Activated naive CD4-positive, alpha-beta T cell treated with anti-CD3 and anti-CD28 coated beads for 36 hours (primary cell): ENCODE measurements around the gene ALDH3B1. TPM values are rescaled to one million over a fixed set of nuclear protein-coding genes. Genes with fewer than 3 reads are reported as not detected.
"Not testable (repeated sequence)": the region's sequence is repeated elsewhere in the genome, so short reads cannot be mapped to it uniquely, and the experiment has no call there.

Experiments
- CTCF ChIA-PET: fragments of 350-600 bp; sonication (Branson Sonifier 250); formaldehyde crosslinking; loops from one replicate; lab custom pipeline; 2021; ENCODE audit warnings: antibody characterized with exemption; lab: Charles Lee
- DNase-seq: peaks from one replicate; pipeline ENCODE4 v3.0.0-alpha.2; 2020
- H3K27ac Mint-ChIP-seq: one replicate; pipeline ENCODE4 v1.8.0; 2021; ENCODE audit warnings: mild to moderate bottlenecking, mixed read lengths
- H3K27me3 Mint-ChIP-seq: one replicate; pipeline ENCODE4 v1.8.0; 2021; ENCODE audit warnings: low read depth, mixed read lengths
- H3K36me3 Mint-ChIP-seq: one replicate; pipeline ENCODE4 v1.8.0; 2021; ENCODE audit warnings: low read depth, mixed read lengths
- H3K4me1 Mint-ChIP-seq: one replicate; pipeline ENCODE4 v1.8.0; 2021; ENCODE audit warnings: low read depth, mixed read lengths
- H3K4me3 Mint-ChIP-seq: one replicate; pipeline ENCODE4 v1.8.0; 2021; ENCODE audit warnings: mild to moderate bottlenecking, moderate library complexity, mixed read lengths
- H3K9me3 Mint-ChIP-seq: one replicate; pipeline ENCODE4 v1.8.0; 2021; ENCODE audit warnings: mixed read lengths
- intact Hi-C: fragments of 100-400 bp; cut with micrococcal nuclease; formaldehyde crosslinking; loops from one replicate; pipeline ENCODE4 v1.15.1; 2023
- total RNA-seq, 2 experiments: library from RNA; stranded (reverse); gene quantifications; one replicate each; pipeline ENCODE4 v1.2.3, GENCODE V29; 2021

Gene ALDH3B1
- total RNA-seq, 2 experiments from 2014 or later, result not detected

GRCh38 chr11:67990546-67991346 lies 19.4 kb upstream of the ALDH3B1 start:
- H3K9me3 Mint-ChIP-seq, H3K4me3 Mint-ChIP-seq, CTCF ChIA-PET, DNase-seq, H3K27ac Mint-ChIP-seq, H3K27me3 Mint-ChIP-seq, intact Hi-C loops, H3K36me3 Mint-ChIP-seq, H3K4me1 Mint-ChIP-seq: not testable (repeated sequence)

- H3K9me3 Mint-ChIP-seq, CTCF ChIA-PET, intact Hi-C loops, H3K36me3 Mint-ChIP-seq, H3K4me1 Mint-ChIP-seq, H3K27ac Mint-ChIP-seq, H3K4me3 Mint-ChIP-seq, H3K27me3 Mint-ChIP-seq, DNase-seq: not testable (repeated sequence)
Observed at GRCh38 chr11:67991347-67992121, 18.6 kb upstream of the ALDH3B1 start.

GRCh38 chr11:67993821-67994220 lies 16.3 kb upstream of the ALDH3B1 start:
- H3K36me3 Mint-ChIP-seq, intact Hi-C loops, H3K27ac Mint-ChIP-seq, H3K4me3 Mint-ChIP-seq, H3K27me3 Mint-ChIP-seq, H3K9me3 Mint-ChIP-seq: not testable (repeated sequence)
- CTCF ChIA-PET, result interaction anchor here (0.7 to 0.8 kb wide), 2 partner anchors 10 to 30 kb away, joined by 3 read pairs; partner anchors contain the start of gene UNC93B1
- peaks cover 13% of the 10 kb centered on the region for H3K4me1 Mint-ChIP-seq
- DNase-seq, result peak; percentile 77

GRCh38 chr11:67994387-67994786 lies 15.7 kb upstream of the ALDH3B1 start:
- H3K4me1 Mint-ChIP-seq, result peaks cover 13% of the 10 kb centered on the region
- DNase-seq, H3K36me3 Mint-ChIP-seq, H3K9me3 Mint-ChIP-seq, H3K27ac Mint-ChIP-seq, H3K27me3 Mint-ChIP-seq, H3K4me3 Mint-ChIP-seq, intact Hi-C loops: not testable (repeated sequence)
- CTCF ChIA-PET, result interaction anchor here (0.7 to 0.8 kb wide), 2 partner anchors 10 to 31 kb away, joined by 3 read pairs; partner anchors contain the start of gene UNC93B1

- H3K4me3 Mint-ChIP-seq, DNase-seq, H3K9me3 Mint-ChIP-seq, H3K27ac Mint-ChIP-seq, CTCF ChIA-PET, H3K36me3 Mint-ChIP-seq, H3K27me3 Mint-ChIP-seq, intact Hi-C loops: not testable (repeated sequence)
- H3K4me1 Mint-ChIP-seq, result peaks cover 13% of the 10 kb centered on the region
Observed at GRCh38 chr11:67995129-67995528, 15.0 kb upstream of the ALDH3B1 start.

GRCh38 chr11:67995579-67995978 lies 14.5 kb upstream of the ALDH3B1 start:
- CTCF ChIA-PET, H3K36me3 Mint-ChIP-seq, DNase-seq, H3K9me3 Mint-ChIP-seq, H3K27ac Mint-ChIP-seq, H3K27me3 Mint-ChIP-seq, H3K4me3 Mint-ChIP-seq, intact Hi-C loops: not testable (repeated sequence)
- peaks cover 13% of the 10 kb centered on the region for H3K4me1 Mint-ChIP-seq

- Mint-ChIP-seq H3K27ac (no peak overlapping the region), H3K4me3 (no peak overlapping the region), H3K9me3 (no peaks in the 10 kb centered on the region), H3K27me3 (peaks cover 2% of the 10 kb centered on the region), H3K36me3 (peaks cover 4% of the 10 kb centered on the region), H3K4me1 (peaks cover 13% of the 10 kb centered on the region)
- intact Hi-C loops, result no loop called here
- CTCF ChIA-PET, result interaction anchor here (1.0 kb wide), 1 partner anchor 40 kb away, joined by 3 read pairs; no protein-coding TSS in a partner anchor
- no peak for DNase-seq
Observed at GRCh38 chr11:67996051-67996450, 14.1 kb upstream of the ALDH3B1 start.

GRCh38 chr11:67996622-67997474 lies 13.3 kb upstream of the ALDH3B1 start:
- Mint-ChIP-seq H3K36me3 (peaks cover 4% of the 10 kb centered on the region), H3K27me3 (peaks cover under 1% of the 10 kb centered on the region), H3K9me3 (no peaks in the 10 kb centered on the region), H3K4me3 (no peak overlapping the region), H3K27ac (no peak overlapping the region), H3K4me1 (peaks cover 12% of the 10 kb centered on the region)
- intact Hi-C loops, result no loop called here
- peak; percentile 45 for DNase-seq
- CTCF ChIA-PET, result interaction anchor here (1.0 kb wide), 1 partner anchor 41 kb away, joined by 3 read pairs; no protein-coding TSS in a partner anchor

- no peak overlapping the region for H3K27ac Mint-ChIP-seq
- H3K4me1 Mint-ChIP-seq, result peaks cover 14% of the 10 kb centered on the region
- CTCF ChIA-PET, result no interaction called here
- no peaks in the 10 kb centered on the region for H3K27me3 Mint-ChIP-seq
- H3K4me3 Mint-ChIP-seq, result no peak overlapping the region
- peaks cover 4% of the 10 kb centered on the region for H3K36me3 Mint-ChIP-seq
- no peak for DNase-seq
- H3K9me3 Mint-ChIP-seq, result no peaks in the 10 kb centered on the region
- intact Hi-C loops, result no loop called here
Observed at GRCh38 chr11:67997475-67997921, 12.6 kb upstream of the ALDH3B1 start.

- intact Hi-C loops, result no loop called here
- Mint-ChIP-seq H3K4me1 (peaks cover 19% of the 10 kb centered on the region), H3K9me3 (no peaks in the 10 kb centered on the region), H3K27me3 (no peaks in the 10 kb centered on the region), H3K27ac (no peak overlapping the region), H3K36me3 (peaks cover 4% of the 10 kb centered on the region), H3K4me3 (no peak overlapping the region)
- DNase-seq, result no peak
- CTCF ChIA-PET, result no interaction called here
Observed at GRCh38 chr11:67998150-67999045, 11.7 kb upstream of the ALDH3B1 start.

- H3K4me1 Mint-ChIP-seq, result peaks cover 17% of the 10 kb centered on the region
- CTCF ChIA-PET, result no interaction called here
- no peak overlapping the region for H3K4me3 Mint-ChIP-seq
- intact Hi-C loops, result no loop called here
- DNase-seq, result no peak
- H3K27me3 Mint-ChIP-seq, result no peaks in the 10 kb centered on the region
- no peak overlapping the region for H3K27ac Mint-ChIP-seq
- no peaks in the 10 kb centered on the region for H3K9me3 Mint-ChIP-seq
- H3K36me3 Mint-ChIP-seq, result peaks cover 4% of the 10 kb centered on the region
Observed at GRCh38 chr11:67999201-67999629, 10.9 kb upstream of the ALDH3B1 start.
